NCI-H1048 (cell line): ENCODE results near the gene LY86.

Source experiments
- DNase-seq: peaks from one replicate; lab custom pipeline; 2025; lab: John Stamatoyannopoulos, UW

Gene LY86

DNA sequence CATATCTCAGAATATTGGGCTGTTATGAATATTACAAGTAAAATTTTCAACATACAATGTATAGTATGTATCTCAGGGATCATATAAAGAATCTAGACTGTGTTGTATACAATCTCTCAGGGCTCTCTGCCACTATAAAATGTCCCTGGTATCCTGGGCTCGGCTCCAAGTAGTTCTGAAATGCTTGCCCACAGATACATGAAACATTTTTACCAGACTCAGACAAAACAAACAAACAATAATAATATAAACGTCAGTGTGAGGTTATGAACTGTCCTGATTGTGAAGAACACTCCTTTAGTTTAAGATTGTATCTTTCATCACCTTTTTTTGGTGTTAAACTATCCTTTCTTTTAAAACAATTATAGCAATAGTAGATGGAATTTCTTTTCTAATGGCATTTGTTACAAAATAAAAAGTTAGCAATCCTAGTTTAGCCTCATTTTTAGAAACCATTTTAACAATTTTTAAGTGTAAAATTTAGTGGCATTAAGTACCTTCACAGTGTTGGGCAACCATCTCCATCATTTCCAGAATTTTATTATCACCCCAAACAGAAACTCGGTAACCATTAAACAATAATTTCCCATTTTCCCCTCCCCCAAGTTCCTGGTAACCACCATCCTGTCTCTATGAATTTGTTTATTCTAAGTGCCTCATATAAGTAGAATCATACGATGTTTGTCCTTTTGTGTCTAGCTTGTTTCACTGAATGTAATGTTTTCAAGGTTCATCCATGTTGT is 17.4 kb upstream of the LY86 start:
- DNase-seq: no peak

DNA sequence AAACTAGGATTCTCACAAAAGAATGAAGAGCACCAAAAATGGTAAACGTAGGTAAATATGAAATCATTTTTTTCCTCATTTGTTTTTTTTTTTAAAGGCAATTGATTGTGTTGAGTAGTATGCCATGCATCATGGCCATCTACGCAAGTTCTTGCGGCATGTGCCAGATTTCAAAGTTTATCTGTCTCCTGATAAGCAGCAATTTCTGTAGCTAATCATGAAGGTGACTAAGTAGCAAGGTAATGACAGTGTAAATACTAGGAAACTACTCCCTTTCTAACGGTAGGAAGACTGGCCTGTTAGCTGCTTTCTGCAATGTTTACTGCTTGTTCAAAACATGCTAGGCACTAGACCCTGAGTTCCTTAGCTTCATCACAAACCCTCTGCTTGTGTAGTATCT is 13.4 kb upstream of the LY86 start:
- no peak for DNase-seq

DNA sequence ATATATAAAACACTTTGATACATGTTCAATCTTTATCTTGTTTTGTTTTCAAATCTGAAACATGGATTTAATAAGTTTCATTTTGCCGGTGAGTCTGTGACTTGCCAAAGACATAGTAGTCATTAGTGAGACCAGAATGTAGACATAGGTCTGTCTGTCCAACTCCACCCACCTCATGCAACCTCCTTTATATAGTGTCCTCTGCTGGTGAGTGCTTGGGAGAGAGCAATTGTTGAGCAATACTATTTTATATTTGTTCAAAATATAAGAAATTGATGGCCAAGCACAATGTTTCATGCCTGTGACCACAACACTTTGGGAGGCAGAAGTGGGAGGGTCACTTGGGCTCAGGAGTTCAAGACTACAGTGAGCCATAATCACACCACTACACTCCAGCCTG is 10.8 kb upstream of the LY86 start:
- no peak for DNase-seq

DNA sequence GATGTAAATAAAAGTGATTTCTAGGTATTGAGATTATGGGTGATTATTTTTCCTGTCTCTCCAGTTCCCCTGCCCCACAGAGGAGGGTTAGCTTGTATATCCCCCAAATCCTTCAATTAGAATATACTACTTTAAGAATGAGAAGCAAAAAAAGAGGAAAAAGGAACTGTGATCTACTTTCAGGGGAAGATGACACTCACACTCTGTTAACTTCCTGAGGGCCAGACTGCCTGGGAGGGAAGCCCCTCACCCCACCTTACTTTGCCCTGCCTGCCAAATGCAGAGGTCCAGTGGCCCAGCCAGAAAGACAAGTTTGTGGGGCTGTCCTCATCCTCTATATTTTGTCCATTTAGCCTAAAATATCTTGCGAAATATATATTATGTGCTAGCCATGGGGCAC is 9.2 kb upstream of the LY86 start:
- no peak for DNase-seq

DNA sequence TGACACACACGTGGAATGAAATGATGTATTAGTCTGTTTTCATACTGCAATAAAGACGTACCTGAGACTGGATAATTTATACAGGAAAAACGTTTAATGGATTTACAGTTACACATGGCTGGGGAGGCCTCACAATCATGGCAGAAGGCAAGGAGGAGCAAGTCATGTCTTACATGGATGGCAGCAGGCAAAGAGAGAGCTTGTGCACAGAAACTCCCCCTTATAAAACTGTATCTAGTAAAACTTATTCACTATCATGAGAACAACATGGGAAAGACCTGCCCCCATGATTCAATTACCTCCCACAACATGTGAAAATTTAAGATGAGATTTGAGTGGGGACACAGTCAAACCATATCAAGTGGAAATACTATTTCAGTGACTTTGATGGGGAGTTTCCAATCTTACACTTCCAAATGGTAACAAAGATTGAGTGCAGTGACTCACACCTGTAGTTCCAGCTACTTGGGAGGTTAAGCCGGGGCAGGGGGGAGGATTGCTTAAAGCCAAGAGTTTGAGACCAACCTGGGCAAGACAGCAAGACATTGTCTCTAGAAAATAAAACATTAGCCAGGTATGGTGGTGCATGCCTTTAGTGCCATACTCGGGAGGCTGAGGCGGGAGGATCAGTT is 8.2 kb upstream of the LY86 start:
- DNase-seq: no peak

DNA sequence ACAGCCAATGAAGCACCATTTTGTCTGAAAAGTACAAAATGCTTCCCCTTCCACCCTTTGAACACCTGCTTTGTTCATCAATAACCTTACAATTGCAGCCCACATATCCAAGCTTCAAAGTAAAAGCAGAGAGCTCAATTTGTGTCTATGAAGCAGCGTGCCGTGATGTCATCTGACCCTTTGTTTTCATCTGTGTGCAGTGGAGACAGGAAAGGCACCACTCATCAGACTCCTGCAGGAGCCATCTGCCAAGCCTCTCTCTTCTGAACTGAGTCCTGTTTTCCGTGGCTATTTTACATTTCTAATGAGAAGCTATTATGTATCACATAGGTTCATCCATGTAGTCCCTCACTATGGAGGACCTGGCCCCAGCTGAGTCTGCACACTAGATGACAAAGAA is 7.5 kb upstream of the LY86 start:
- no peak for DNase-seq

DNA sequence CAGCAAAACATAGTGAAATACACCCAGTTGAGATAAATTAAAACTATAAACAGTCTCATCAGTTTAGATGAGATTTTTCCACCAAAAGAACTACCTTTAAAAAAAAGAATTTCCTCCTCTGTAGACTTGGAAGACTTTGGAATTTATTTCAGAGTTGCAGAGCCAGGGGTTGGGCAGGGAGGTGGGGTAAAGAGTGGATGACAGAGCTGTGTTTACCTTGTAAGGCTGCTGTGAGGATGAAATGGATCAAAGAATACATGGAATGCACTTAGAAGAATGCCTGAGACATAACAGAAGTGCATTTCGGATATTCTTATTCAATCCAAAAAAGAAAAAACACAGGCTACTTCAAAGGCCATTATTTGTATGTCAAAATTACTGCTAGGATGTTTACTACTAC is 6.4 kb upstream of the LY86 start:
- no peak for DNase-seq

DNA sequence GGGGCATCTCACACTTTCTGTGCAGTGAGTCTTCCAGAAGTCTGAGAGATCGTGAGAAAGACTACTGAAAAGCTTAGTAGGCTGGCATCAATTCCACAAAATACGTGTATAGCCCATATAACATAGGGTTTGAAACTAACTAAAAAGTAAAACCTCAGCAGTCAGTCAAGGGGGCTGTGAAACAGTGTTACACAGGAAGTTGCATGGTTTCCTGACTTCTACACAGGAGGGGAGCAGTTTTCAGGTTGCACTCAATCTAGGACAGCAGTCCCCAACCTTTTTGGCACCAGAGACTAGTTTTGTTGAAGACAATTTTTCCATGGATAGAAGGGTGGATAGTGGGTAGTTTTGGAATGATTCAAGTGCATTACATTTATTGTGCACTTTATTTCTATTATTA is 4.7 kb upstream of the LY86 start:
- no peak for DNase-seq

DNA sequence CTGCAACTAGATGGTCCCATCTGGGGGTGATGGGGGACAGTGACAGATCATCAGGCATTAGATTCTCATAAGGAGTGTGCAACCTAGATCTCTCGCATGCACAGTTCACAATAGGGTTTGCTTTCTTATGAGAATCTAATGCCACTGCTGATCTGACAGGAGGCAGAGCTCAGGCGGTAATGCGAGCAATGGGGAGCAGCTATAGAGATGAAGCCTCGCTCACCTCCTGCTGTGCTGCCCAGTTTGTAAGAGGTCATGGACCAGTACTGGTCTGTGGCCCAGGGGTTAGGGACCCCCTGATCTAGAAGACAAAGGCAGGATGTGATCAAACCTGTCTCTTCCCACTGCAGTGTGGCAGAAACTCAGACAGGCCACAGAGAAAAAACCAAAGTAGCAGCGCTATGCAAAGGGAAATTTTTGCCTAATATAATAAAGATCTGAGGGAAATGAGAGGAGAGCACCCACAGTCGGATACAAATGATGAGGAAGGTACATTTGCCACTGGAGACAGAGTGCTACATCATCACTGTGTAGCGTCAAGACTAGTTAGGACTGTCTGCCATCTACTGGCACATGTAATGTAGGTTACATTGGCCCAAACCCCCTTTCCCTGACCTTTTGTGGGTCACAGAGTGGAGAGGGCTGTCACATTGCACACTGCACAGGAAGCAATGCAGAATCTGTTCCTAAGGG is 4.1 kb upstream of the LY86 start:
- no peak for DNase-seq

DNA sequence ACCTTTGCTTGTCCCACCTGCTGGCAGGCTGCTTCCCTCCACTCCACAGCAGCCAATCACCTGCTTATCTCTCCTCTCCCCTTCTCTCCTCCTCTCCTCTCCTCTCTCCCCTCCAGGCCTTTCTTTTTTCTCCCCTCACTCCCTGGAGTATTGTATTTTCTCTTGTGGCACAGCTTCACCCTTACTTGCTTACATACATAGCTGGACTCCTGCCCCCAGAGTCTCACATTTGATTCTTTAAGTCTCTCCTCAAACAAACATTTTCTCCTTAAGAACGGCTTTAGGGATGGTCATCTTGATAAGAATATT is 3.6 kb upstream of the LY86 start:
- DNase-seq: no peak

DNA sequence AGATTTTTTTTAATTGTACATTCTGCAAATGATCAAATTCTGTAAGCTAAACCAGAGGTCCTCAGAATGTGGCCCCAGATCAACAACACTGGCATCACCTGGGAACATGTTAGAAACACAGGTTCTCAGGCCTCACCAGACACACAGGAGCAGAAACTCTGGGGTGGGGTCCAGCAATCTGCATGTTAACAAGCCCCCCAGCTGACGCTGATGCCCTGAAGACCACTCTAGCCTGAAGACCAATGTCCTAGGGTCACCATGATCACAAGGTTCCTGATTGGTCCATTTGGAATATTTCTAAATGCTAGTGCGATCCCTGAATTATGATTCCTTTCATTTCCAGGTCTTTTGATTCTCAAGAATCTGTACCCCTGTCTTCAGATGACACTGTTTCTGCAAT is 2.4 kb upstream of the LY86 start:
- DNase-seq: no peak

DNA sequence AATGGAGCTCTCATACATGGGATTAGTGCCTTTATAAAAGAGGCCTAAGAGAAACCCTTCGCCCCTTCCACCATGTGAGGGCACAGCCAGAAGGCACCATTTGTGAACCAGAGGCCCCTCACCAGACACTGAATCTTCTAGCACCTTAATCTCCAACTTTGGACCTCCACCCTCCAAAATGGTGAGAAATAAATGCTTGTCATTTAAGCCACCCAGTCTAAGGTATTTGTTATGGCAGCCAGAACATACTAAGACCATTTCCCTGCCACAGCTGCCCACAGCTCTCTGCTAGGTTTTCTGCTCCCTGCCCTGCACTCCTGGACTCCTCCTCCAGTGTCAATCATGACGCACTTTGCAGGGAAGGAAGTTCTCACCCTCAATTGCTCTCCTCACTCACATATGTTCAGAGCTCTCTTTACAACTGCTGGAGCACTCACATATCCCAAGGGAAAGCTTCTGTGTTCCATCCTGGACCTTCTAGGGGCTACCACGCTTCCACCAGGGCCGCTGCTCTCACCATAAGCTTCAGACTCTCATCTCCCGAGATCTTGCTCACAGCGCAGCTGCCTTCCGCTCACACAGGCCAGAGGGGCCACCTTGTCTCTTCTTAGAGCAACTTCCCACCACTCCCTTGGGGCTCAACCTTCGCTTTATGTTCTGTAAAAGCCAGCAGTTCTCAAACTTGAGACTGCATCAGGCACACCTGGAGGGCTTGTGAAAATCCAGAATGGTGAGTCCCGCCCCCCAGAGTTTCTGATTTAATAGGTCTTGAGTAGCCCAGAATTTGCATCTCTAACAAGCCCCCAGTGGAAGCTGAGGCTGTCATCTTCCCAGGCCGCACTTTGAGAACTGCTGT is 1.6 kb upstream of the LY86 start:
- DNase-seq: no peak

DNA sequence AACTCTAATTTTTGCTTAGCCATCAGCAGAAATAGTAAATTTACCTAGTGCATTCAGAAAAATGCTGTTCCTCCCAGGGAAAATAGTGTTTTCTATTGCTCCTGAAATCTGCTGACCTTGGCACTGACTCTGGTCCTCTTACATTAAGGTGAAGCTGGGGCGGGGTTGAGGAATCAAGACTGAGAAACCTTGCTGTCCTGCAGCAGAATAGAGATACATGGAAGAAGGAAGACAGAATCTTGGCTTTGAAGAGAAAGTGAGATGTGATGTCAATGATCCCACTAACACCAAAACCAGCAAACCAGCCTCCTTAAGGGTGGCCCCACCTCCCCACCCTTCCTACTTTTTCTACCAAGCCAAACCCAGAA is 840 bp upstream of the LY86 start:
- no peak for DNase-seq

DNA sequence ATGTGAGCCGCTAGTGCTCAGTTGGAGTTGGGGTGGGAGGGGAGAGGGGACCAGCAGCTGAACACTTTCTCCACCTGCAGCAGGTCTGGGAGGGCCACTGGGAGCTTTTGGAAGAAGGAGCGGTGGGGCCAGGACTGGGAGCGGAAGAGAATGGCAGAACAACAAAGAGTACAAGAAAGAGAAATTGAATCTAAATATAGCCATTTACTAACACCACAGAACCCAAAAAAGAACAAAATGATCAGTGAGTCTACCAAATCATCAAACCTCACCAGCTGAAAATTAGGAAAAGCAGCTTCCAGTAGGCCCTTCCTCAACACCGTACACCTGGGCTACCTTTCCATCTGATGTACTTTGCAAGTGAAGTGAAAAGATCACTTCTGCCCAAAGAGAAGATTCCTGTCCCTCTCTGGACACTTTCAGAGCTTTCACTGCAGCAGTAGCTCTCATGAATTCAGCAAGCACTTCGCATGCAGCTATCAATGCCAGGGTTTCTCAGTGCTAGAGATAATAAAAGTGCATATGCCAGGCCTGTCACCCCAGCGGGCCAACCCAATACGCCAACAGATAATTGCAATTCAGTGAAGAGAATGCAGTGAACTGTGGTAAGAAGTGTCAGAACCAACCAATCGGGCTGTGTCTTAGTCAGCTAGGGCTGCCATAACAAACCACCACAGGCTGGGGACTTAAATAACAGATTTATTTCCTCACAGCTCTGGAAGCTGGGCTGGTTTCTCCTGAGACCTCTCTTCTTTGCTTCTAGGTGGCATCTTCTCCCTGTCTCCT is 597 bp downstream of the LY86 start:
- no peak for DNase-seq

DNA sequence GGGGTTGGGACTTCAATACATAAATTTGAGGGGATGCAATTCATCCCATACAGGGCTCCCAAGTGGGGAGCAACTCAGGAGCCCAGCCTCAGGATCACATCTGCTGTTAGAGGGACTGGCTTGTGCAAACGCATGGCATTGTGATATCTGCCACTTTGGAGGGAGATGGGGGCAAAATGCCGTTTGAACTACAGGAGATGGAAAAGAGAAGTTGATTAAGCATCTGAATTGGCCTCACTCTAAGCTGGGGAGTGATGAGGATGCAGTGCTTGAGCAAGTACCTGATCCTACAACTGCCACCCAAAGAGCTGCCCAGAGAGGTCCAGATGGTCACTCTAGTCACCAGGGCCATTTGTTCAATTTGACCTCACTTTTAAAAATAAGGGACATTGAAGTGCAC is 2.0 kb downstream of the LY86 start:
- DNase-seq: no peak

DNA sequence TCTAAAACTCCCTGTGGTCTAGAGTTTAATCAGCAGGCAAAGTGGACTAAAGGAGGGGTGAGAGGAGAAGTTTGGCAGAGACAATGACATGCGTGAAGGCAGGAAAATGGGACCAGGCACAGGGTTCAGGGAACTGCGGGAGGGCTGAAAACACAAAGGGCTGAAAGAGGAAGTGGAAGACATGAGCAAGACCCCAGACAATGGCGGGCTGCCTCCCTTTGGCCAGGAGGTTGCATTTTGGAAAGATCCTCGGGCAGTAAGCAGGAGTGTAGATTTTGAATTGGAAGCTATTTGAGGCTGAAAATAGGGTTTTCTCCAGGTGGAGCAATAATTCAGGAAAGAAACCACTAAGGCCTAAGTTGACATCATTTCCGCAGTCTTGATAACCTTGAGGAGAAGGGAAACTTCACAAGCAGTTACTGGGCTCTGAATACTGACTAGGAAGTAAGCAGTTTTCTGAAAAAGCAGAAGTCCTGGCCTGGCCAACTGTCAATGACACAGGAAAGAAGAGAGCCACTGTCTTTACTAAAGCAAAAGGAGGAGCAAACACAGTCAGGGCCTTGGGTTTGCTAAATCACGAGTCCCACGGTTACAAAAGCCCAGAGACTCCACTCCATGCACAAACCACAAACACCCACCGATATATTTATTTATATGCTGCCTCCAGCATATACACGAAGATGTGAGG is 3.4 kb downstream of the LY86 start:
- no peak for DNase-seq

DNA sequence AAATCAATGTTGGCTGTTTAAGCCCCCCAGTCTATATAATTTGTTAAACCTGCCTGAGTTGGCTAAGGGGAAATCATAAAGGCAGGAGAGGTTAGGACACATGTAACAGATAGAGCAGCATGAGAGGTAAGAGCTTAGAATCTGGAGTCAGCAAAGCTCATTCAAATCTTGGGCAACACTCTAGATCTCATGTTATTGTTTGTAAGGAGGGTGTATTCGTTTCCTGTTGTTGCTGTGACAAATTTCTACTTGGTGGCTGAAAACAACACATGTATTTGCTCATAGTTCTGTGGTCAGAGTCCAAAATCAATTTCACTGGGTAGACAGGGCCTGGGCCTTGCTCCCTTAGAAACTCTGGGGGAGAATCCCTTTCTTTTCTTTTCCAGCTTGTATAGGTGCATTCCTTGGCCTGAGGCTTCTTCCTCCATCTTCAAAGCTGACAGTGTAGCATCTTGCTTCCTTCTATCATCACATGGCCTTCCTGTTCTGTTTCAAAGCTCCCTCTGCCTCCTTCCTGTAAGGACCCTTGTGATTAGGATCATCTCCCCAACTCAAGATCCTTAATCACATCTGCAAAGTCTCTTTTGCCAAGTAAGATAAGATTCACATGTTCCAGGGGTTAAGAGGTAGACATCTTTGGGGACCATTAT is 4.4 kb downstream of the LY86 start:
- DNase-seq: no peak

DNA sequence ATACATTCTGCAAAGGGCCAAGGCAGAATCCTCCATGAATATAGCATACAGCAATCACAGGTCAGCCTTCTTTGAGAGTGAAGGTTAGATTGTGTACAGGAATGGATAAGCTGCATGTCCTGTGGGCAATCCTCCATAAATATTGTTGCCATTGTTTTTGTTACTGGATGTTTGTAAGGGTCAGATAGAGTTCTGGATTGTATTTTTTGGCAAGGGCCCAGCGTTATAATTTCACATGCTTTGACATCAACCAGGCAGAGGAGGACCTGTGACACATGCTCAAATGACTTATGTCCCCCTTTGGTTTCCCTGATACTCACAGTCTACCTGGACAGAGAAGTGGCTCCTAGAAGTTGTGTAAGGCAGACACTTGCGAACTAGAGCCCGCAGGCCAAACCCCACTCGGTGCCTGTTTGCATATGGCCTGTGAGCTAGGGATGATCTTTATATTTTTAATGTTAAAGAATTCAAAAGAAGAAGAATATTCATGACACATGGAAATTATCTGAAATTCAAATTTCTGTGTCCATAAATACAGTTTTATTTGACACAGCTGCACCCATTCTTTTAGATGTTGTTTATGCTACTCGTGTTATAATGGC is 5.4 kb downstream of the LY86 start:
- no peak for DNase-seq

DNA sequence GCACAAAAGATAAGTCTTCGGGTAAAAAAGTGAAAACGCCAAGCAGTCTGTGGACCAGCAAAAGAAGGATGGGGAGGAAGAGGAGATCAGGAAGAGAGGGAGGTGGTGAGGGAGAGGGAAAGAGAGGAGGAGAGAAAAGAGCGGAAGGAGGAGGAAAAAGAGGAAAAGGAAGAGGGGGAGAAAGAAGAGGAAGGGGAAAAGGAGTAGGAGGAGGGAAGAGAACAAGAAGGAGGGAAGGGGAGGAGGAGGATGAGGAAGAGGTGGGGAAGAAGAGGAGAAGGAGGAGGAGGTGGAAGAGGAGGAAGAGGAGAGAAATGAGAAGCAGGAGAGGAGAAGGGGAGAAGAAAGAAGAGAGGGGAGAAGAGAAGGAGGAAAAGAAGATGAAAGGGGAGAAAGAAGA is 6.5 kb downstream of the LY86 start:
- DNase-seq: no peak

DNA sequence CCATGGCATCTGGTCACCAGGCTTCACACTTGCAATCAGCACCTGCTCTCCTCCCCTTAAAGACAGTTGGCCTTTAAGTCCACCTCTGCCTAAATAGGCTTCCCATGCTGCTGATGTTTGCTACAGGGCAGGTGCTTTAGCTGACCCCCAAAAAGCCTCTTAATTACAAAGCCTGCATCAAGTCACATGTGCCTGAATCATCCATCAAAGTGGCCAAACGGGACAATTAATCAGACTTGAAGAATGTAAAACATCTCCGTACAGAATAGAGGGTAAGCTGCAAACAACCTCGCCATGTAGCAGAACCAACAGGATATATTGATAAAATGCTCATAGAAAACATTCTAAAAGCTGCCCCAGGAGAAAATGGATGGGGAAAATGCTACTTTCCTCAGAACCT is 7.4 kb downstream of the LY86 start:
- DNase-seq: no peak
